ENCODE data around the gene CACNA1A.

Gene CACNA1A

GRCh38 chr19:13318190-13318589 lies 188.1 kb downstream of the CACNA1A start:
- H3K4me3 ChIP-seq (ENCODE audit: control insufficient read depth, low read depth, low read length), result no peak overlapping the region
- no peak for TF ChIP-seq CTCF (conservative IDR thresholded peaks at IDR 0.05; ENCODE audit: control insufficient read depth, insufficient read depth, low read depth, low read length)

GRCh38 chr19:13315495-13315894 lies 190.8 kb downstream of the CACNA1A start:
- H3K4me3 ChIP-seq (ENCODE audit: control insufficient read depth, low read depth, low read length), result no peak overlapping the region
- no peak for TF ChIP-seq CTCF (conservative IDR thresholded peaks at IDR 0.05; ENCODE audit: control insufficient read depth, insufficient read depth, low read depth, low read length)
- no peak for DNase-seq (ENCODE audit: low read depth)

More at GRCh38 chr19:13318190-13318589, 188.1 kb downstream of the CACNA1A start:
- DNase-seq (ENCODE audit: low read depth), result no peak

- no peak for TF ChIP-seq CTCF (conservative IDR thresholded peaks at IDR 0.05; ENCODE audit: control insufficient read depth, insufficient read depth, low read depth, low read length)
- DNase-seq (ENCODE audit: low read depth), result no peak
Observed at GRCh38 chr19:13314761-13315160, 191.5 kb downstream of the CACNA1A start.

GRCh38 chr19:13313875-13314274 lies 192.4 kb downstream of the CACNA1A start:
- TF ChIP-seq CTCF (conservative IDR thresholded peaks at IDR 0.05; ENCODE audit: control insufficient read depth, insufficient read depth, low read depth, low read length), result no peak
- DNase-seq (ENCODE audit: low read depth), result no peak
- no peak overlapping the region for H3K4me3 ChIP-seq (ENCODE audit: control insufficient read depth, low read depth, low read length)

More at GRCh38 chr19:13314761-13315160, 191.5 kb downstream of the CACNA1A start:
- no peak overlapping the region for H3K4me3 ChIP-seq (ENCODE audit: control insufficient read depth, low read depth, low read length)

- no peak for DNase-seq (ENCODE audit: low read depth)
- no peak overlapping the region for H3K4me3 ChIP-seq (ENCODE audit: control insufficient read depth, low read depth, low read length)
- no peak for TF ChIP-seq CTCF (conservative IDR thresholded peaks at IDR 0.05; ENCODE audit: control insufficient read depth, insufficient read depth, low read depth, low read length)
Observed at GRCh38 chr19:13309864-13310263, 196.4 kb downstream of the CACNA1A start.

GRCh38 chr19:13303381-13304129 lies 202.7 kb downstream of the CACNA1A start:
- H3K4me3 ChIP-seq (ENCODE audit: control insufficient read depth, low read depth, low read length), result no peak overlapping the region
- no peak for DNase-seq (ENCODE audit: low read depth)
- TF ChIP-seq CTCF (conservative IDR thresholded peaks at IDR 0.05; ENCODE audit: control insufficient read depth, insufficient read depth, low read depth, low read length), result no peak
